GM19238 (cell line): ENCODE measurements around the gene C6.

Experiments
- DNase-seq: peaks from one replicate; pipeline ENCODE4 v3.0.0; 2011; ENCODE audit warnings: low spot score; ENCODE audit not compliant: insufficient read length

The C6 gene

GRCh38 chr5:41127967-41128690, 85.2 kb downstream of the C6 start:
- DNase-seq = no peak

GRCh38 chr5:41122459-41122858, 90.9 kb downstream of the C6 start:
- DNase-seq = no peak

DNA sequence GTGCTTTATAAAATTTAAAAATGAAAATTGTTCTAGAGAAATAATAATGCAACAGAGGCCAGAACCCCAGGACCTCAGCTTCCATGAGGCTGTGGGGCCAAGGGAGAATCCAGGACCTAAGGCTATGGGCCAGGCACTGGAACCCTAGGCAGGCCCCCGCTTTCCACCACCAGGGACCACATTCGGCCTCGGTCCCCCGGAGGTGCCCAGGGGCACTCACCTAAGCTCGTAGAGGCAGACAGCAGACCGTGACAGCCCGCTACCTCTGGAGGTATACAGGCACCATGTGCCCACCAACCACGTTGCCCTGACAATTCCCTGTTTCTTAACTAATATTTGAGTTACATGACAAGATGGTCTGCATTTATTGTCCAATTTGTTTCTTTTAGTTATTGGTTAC, 92.7 kb downstream of the C6 start:
- no peak for DNase-seq

DNA sequence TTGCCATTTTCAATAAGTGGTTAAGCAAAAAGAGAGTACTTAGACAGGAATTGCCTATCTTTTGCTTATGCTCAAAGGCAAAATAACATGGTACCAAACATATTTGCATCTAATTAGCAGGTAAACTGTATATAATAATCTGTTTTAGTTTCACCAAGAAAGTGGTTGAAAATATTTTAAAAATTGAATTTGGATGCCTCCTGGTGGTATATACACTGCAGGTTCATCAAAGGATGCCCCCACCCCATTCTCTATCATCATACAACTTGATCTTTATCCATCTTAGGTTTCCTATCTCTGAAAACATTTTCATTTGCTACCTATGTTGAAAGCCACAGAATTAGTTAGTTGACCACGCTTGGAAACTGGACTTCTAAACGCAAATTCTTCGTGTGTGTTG, 95.2 kb downstream of the C6 start:
- no peak for DNase-seq

DNA sequence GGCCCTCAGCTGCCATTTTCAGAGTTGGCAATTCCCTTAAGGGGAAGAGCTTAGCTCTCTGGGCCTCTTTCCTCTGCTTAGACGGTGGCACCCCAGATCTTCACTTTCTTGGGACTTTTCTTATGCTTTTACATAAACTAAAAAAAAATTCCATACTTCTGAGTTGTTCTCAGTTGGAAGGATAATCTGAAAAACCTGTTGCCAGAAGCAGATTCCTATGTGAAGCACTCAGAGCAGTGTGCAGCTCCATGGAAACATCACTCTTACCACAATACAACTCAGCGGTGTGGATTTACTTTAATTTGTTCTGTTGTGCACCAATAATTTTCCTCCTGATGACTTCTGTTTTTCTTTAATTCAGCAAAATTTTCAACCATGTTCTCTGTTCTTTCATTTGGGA, 98.1 kb downstream of the C6 start:
- DNase-seq = no peak

- DNase-seq = no peak
Observed at GRCh38 chr5:41112486-41113455, 100.6 kb downstream of the C6 start.

- DNase-seq = no peak
Observed at GRCh38 chr5:41109186-41109585, 104.1 kb downstream of the C6 start.

- no peak for DNase-seq
Observed at GRCh38 chr5:41102341-41102740, 111.0 kb downstream of the C6 start.

- DNase-seq = no peak
Observed at GRCh38 chr5:41097642-41098041, 115.7 kb downstream of the C6 start.

GRCh38 chr5:41095324-41096101, 117.8 kb downstream of the C6 start:
- DNase-seq = no peak

- DNase-seq = no peak
Observed at GRCh38 chr5:41094871-41095270, 118.5 kb downstream of the C6 start.

DNA sequence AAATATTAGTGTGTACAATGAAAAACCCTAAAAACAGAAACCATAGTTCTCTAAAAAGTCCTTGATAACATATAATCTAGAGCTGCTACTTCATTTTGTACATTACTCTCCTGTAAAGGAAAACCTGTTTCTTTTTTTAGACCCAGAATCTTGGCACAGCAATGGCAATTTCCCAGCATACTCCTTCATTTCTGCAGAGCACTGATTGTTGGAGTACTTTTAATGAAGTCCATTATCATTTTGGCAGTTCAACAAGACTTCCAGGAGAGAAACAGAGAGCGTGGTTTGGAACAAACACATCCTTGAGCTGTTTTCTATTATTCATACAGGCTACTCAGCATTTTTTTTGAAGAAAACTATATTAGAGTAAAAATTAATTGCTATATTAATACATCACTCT, 119.5 kb downstream of the C6 start:
- DNase-seq = no peak
